HepG2 (cell line): Measurements from ENCODE around the gene KISS1. TPM values are rescaled to one million over a fixed set of nuclear protein-coding genes. Genes with fewer than 3 reads are reported as not detected.

ENCODE experiments used
- CEBPZ ChIP-seq: IDR thresholded peaks from 2 replicates; pipeline ENCODE4 v1.6.1; 2012; ENCODE audit warnings: low read length, improper control_type of control experiment
- FOSL1 ChIP-seq: sonication (generic); formaldehyde crosslinking; IDR thresholded peaks from 2 replicates; pipeline ENCODE4 v1.9.0; 2021; ENCODE audit warnings: missing genetic modification reagents, borderline replicate concordance
- FOXP4 ChIP-seq: sonication (generic); formaldehyde crosslinking; IDR thresholded peaks from 2 replicates; pipeline ENCODE4 v1.4.0; 2020; ENCODE audit warnings: missing genetic modification reagents
- HES4 ChIP-seq: sonication (generic); formaldehyde crosslinking; IDR thresholded peaks from 2 replicates; pipeline ENCODE4 v1.9.0; 2021; ENCODE audit warnings: mild to moderate bottlenecking, missing genetic modification reagents, borderline replicate concordance
- HMGXB4 ChIP-seq, 2 experiments: sonication (generic) in 1 of 2; formaldehyde crosslinking in 1 of 2; IDR thresholded peaks; 2 replicates each; pipeline versions ENCODE4 v1.4.0 to v1.6.1; 2018 to 2020; ENCODE audit warnings: missing genetic modification reagents in 2 of 2, borderline replicate concordance in 1 of 2, low read depth in 1 of 2, mild to moderate bottlenecking in 1 of 2, missing biosample characterization in 1 of 2
- JUN ChIP-seq: sonication (generic); formaldehyde crosslinking; IDR thresholded peaks from 2 replicates; pipeline ENCODE4 v1.4.0; 2020; ENCODE audit warnings: mild to moderate bottlenecking, missing genetic modification reagents
- KDM5B ChIP-seq: sonication (generic); formaldehyde crosslinking; IDR thresholded peaks from 2 replicates; pipeline ENCODE4 v1.4.0; 2020; ENCODE audit warnings: missing genetic modification reagents, mild to moderate bottlenecking, borderline replicate concordance
- LRRFIP1 ChIP-seq: sonication (generic); formaldehyde crosslinking; conservative IDR thresholded peaks from 2 replicates; pipeline ENCODE4 v1.4.0; 2020; ENCODE audit warnings: missing genetic modification reagents
- PRMT3 ChIP-seq: sonication (generic); formaldehyde crosslinking; IDR thresholded peaks from 2 replicates; pipeline ENCODE4 v1.8.1; 2022; ENCODE audit warnings: low read depth, mild to moderate bottlenecking, moderate library complexity, missing genetic modification reagents, borderline replicate concordance
- RORA ChIP-seq: sonication (generic); formaldehyde crosslinking; IDR thresholded peaks from 2 replicates; pipeline ENCODE4 v1.5.0; 2020; ENCODE audit warnings: mild to moderate bottlenecking, missing genetic modification reagents, moderate library complexity
- SRY ChIP-seq: sonication (generic); formaldehyde crosslinking; IDR thresholded peaks from 2 replicates; pipeline ENCODE4 v1.8.0; 2022; ENCODE audit warnings: mild to moderate bottlenecking, missing genetic modification reagents
- ZBTB46 ChIP-seq: sonication (generic); formaldehyde crosslinking; IDR thresholded peaks from 2 replicates; pipeline ENCODE4 v1.4.0; 2020; ENCODE audit warnings: mild to moderate bottlenecking, missing genetic modification reagents, borderline replicate concordance
- ZNF317 ChIP-seq: sonication (generic); formaldehyde crosslinking; IDR thresholded peaks from 2 replicates; pipeline ENCODE4 v1.5.0; 2020; ENCODE audit warnings: mild to moderate bottlenecking, missing genetic modification reagents
- ZNF564 ChIP-seq: sonication (generic); formaldehyde crosslinking; IDR thresholded peaks from 2 replicates; pipeline ENCODE4 v1.8.1; 2023; ENCODE audit warnings: mild to moderate bottlenecking, missing genetic modification reagents
- polyA plus RNA-seq, 8 experiments: library from polyadenylated mRNA; depleted of rRNA in 3 of 8; stranded (reverse) in 7 of 8; unstranded in 1 of 8; fragments of >200 nt; fragmentation: Illumina TruSeq in 4 of 8; extraction: Trizol in 4 of 8; gene quantifications; 2 replicates each; pipeline versions ENCODE4 v1.2.1 to v1.2.3, GENCODE V29; 2011 to 2016; ENCODE audit warnings: low read depth in 4 of 8, missing spikeins in 1 of 8, mixed read lengths in 1 of 8; ENCODE audit not compliant: insufficient read depth in 1 of 8
- total RNA-seq, 5 experiments: library from RNA; depleted of rRNA; stranded (reverse); fragments of >200 nt; fragmentation: Illumina TruSeq; extraction: Trizol; gene quantifications; 2 replicates each; pipeline ENCODE4 v1.2.3, GENCODE V29; 2016; ENCODE audit warnings: low read depth in 1 of 5

The KISS1 gene
- total and polyA plus RNA-seq, 2 of the 13 experiments (the other 11 are each of a cell fraction or from before 2014, with no cell fraction given): 0.24 to 0.80 TPM

- TF ChIP-seq RORA (CRISPR knock-in tag) (no peak), HES4 (peak; percentile 87), FOSL1 (CRISPR knock-in tag) (no peak), PRMT3 (CRISPR knock-in tag) (peak; percentile 69; the same call in 1 of the 2 replicates), ZNF564 (CRISPR knock-in tag) (no peak; the same call in 1 of the 2 replicates), KDM5B (CRISPR knock-in tag) (peak; percentile 81; the same call in 1 of the 2 replicates), ZBTB46 (CRISPR knock-in tag) (peak; percentile 77; the same call in 1 of the 2 replicates), CEBPZ (no peak), JUN (no peak), HMGXB4 (CRISPR knock-in tag; IDR thresholded peaks at IDR 0.05; ENCODE audit: borderline replicate concordance in 1 of 2, low read depth in 1 of 2) (peak; percentile 85 to 90), ZNF317 (CRISPR knock-in tag) (peak; percentile 86), SRY (CRISPR knock-in tag) (peak; percentile 50; the same call in 1 of the 2 replicates), FOXP4 (CRISPR knock-in tag) (peak; percentile 78), LRRFIP1 (no peak)
Measured at GRCh38 chr1:204213668-204214662, 17.7 kb upstream of the KISS1 start, which contains the start of gene GOLT1A (continued).
